ENCODE results near the gene CYP1A1. TPM values are rescaled to one million over a fixed set of nuclear protein-coding genes. Genes with fewer than 3 reads are reported as not detected.
"Not testable (repeated sequence)": the region's sequence is repeated elsewhere in the genome, so short reads cannot be mapped to it uniquely, and the experiment has no call there.

CYP1A1 gene
- total RNA-seq, 1 experiment from 2014 or later = 3.4 TPM

DNA sequence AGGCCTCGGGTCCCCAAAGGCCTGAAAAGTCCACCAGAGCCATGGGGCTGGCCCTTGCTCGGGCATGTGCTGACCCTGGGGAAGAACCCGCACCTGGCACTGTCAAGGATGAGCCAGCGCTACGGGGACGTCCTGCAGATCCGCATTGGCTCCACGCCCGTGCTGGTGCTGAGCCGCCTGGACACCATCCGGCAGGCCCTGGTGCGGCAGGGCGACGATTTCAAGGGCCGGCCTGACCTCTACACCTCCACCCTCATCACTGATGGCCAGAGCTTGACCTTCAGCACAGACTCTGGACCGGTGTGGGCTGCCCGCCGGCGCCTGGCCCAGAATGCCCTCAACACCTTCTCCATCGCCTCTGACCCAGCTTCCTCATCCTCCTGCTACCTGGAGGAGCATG lies 24.5 kb upstream of the CYP1A1 start:
- intact Hi-C loops (cut with micrococcal nuclease; ENCODE audit: unreplicated experiment) = no loop called here
- BruUV-seq (replicated peaks) = no TSS peak
- Mint-ChIP-seq H3K27me3 (ENCODE audit: unreplicated experiment) (peaks cover 13% of the 10 kb centered on the region), H3K4me3 (ENCODE audit: low read depth, unreplicated experiment) (no peak overlapping the region), H3K9me3 (ENCODE audit: low read depth, unreplicated experiment) (no peaks in the 10 kb centered on the region), H3K27ac (ENCODE audit: unreplicated experiment) (no peak overlapping the region), H3K4me1 (ENCODE audit: low read depth, unreplicated experiment) (no peaks in the 10 kb centered on the region), H3K36me3 (ENCODE audit: insufficient read depth, unreplicated experiment) (no peaks in the 10 kb centered on the region)
- CTCF ChIA-PET = interaction anchor here (0.6 kb wide), 1 partner anchor 57 kb away, joined by 5 read pairs; no protein-coding TSS in a partner anchor
- TF ChIP-seq CTCF (IDR thresholded peaks at IDR 0.05; ENCODE audit: unreplicated experiment) = no peak
- no peak for DNase-seq

GRCh38 chr15:74748322-74748946 lies 23.1 kb upstream of the CYP1A1 start, which contains the start of gene CYP1A2:
Gene CYP1A2, plus strand, starts transcription at chr15:74748845. Its CDS starts 894 bp downstream, at chr15:74749739.
- Mint-ChIP-seq H3K27me3 (ENCODE audit: unreplicated experiment) (peaks cover 13% of the 10 kb centered on the region), H3K4me1 (ENCODE audit: low read depth, unreplicated experiment) (no peaks in the 10 kb centered on the region), H3K9me3 (ENCODE audit: low read depth, unreplicated experiment) (no peaks in the 10 kb centered on the region), H3K36me3 (ENCODE audit: insufficient read depth, unreplicated experiment) (no peaks in the 10 kb centered on the region), H3K27ac (ENCODE audit: unreplicated experiment) (no peak within 1 kb of the TSS), H3K4me3 (ENCODE audit: low read depth, unreplicated experiment) (no peak within 1 kb of the TSS)
- no peak for DNase-seq
- TF ChIP-seq CTCF (IDR thresholded peaks at IDR 0.05; ENCODE audit: unreplicated experiment) = no peak
- intact Hi-C loops (cut with micrococcal nuclease; ENCODE audit: unreplicated experiment) = no loop called here
- CTCF ChIA-PET = no interaction called here
- no TSS peak for BruUV-seq (replicated peaks)

DNA sequence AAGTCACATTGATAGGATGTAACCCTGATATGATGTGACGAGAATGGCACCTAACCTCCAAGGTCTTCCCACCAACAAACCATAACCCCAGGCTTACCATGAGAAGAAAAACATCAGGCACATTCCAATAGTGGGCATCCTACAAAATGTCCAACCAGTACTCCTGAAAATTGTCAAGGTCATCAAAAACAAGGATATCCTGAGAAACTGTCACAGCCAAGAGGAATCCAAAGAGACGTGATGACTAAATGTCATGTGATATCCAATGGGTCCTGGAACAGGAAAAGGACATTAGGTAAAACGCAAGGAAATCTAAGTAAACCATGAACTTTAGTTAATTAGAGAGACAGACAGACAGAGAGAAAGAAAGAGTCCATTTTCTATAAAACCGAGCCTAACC lies 21.1 kb upstream of the CYP1A1 start:
- Mint-ChIP-seq H3K36me3 (ENCODE audit: insufficient read depth, unreplicated experiment) (no peaks in the 10 kb centered on the region), H3K9me3 (ENCODE audit: low read depth, unreplicated experiment) (peaks cover 6% of the 10 kb centered on the region), H3K4me1 (ENCODE audit: low read depth, unreplicated experiment) (no peaks in the 10 kb centered on the region), H3K4me3 (ENCODE audit: low read depth, unreplicated experiment) (no peak overlapping the region), H3K27me3 (ENCODE audit: unreplicated experiment) (peaks cover 10% of the 10 kb centered on the region), H3K27ac (ENCODE audit: unreplicated experiment) (no peak overlapping the region)
- no TSS peak for BruUV-seq (replicated peaks)
- no peak for TF ChIP-seq CTCF (IDR thresholded peaks at IDR 0.05; ENCODE audit: unreplicated experiment)
- no peak for DNase-seq
- CTCF ChIA-PET = no interaction called here
- intact Hi-C loops (cut with micrococcal nuclease; ENCODE audit: unreplicated experiment) = no loop called here

GRCh38 chr15:74742422-74742821 lies 17.1 kb upstream of the CYP1A1 start:
- no peaks in the 10 kb centered on the region for H3K36me3 Mint-ChIP-seq (ENCODE audit: insufficient read depth, unreplicated experiment)
- H3K9me3 Mint-ChIP-seq (ENCODE audit: low read depth, unreplicated experiment) = peaks cover 6% of the 10 kb centered on the region
- CTCF ChIA-PET = interaction anchor here (0.7 kb wide), 1 partner anchor 200 kb away, joined by 6 read pairs; no protein-coding TSS in a partner anchor
- no peak for TF ChIP-seq CTCF (IDR thresholded peaks at IDR 0.05; ENCODE audit: unreplicated experiment)
- H3K27me3 Mint-ChIP-seq (ENCODE audit: unreplicated experiment) = peaks cover 32% of the 10 kb centered on the region
- H3K27ac Mint-ChIP-seq (ENCODE audit: unreplicated experiment) = no peak overlapping the region
- no peak for DNase-seq
- no TSS peak for BruUV-seq (replicated peaks)
- intact Hi-C loops (cut with micrococcal nuclease; ENCODE audit: unreplicated experiment) = no loop called here
- no peaks in the 10 kb centered on the region for H3K4me1 Mint-ChIP-seq (ENCODE audit: low read depth, unreplicated experiment)
- H3K4me3 Mint-ChIP-seq (ENCODE audit: low read depth, unreplicated experiment) = no peak overlapping the region

- H3K9me3 Mint-ChIP-seq (ENCODE audit: low read depth, unreplicated experiment); H3K27ac Mint-ChIP-seq (ENCODE audit: unreplicated experiment); intact Hi-C loops (cut with micrococcal nuclease; ENCODE audit: unreplicated experiment); H3K4me1 Mint-ChIP-seq (ENCODE audit: low read depth, unreplicated experiment); H3K36me3 Mint-ChIP-seq (ENCODE audit: insufficient read depth, unreplicated experiment); BruUV-seq (replicated peaks); DNase-seq; H3K4me3 Mint-ChIP-seq (ENCODE audit: low read depth, unreplicated experiment): not testable (repeated sequence)
- H3K27me3 Mint-ChIP-seq (ENCODE audit: unreplicated experiment) = peaks cover 55% of the 10 kb centered on the region
- CTCF ChIA-PET = interaction anchor here (0.7 kb wide), 1 partner anchor 475 kb away, joined by 5 read pairs; no protein-coding TSS in a partner anchor
Observed at GRCh38 chr15:74738239-74738638, 12.9 kb upstream of the CYP1A1 start.
